Endometrial microvascular endothelial cells (primary cell): ENCODE data around the gene FLNB. TPM values are rescaled to one million over a fixed set of nuclear protein-coding genes. Genes with fewer than 3 reads are reported as not detected.

ENCODE experiments used
- in situ Hi-C: cut with HindIII; loops from 2 replicates; pipeline ENCODE4 v1.10.0; 2017; ENCODE audit warnings: low sequenced_read_pairs, low pct_unique_long_range_greater_than_20kb; ENCODE audit errors: inconsistent ontology term
- total RNA-seq: library from RNA; depleted of rRNA; stranded (reverse); fragments of >200 nt; gene quantifications from one replicate; pipeline ENCODE4 v1.2.3, GENCODE V29; 2015; ENCODE audit errors: inconsistent ontology term

Gene FLNB
- total RNA-seq, 1 donor from 2014 or later: 503 TPM

GRCh38 chr3:58085616-58086015, 77.4 kb downstream of the FLNB start:
- in situ Hi-C loops: no loop called here

- in situ Hi-C loops: no loop called here
These were observed 80.3 kb downstream of the FLNB start for GRCh38 chr3:58088501-58088900.

GRCh38 chr3:58090351-58090750, 82.1 kb downstream of the FLNB start:
- in situ Hi-C loops: no loop called here

- in situ Hi-C loops: no loop called here
These were observed 84.3 kb downstream of the FLNB start for GRCh38 chr3:58092521-58092920.

GRCh38 chr3:58093574-58094195, 85.5 kb downstream of the FLNB start:
- in situ Hi-C loops: no loop called here

- in situ Hi-C loops: no loop called here
These were observed 86.4 kb downstream of the FLNB start for GRCh38 chr3:58094657-58095056.

- in situ Hi-C loops: no loop called here
These were observed 87.4 kb downstream of the FLNB start for GRCh38 chr3:58095603-58096138.

GRCh38 chr3:58098531-58098930, 90.3 kb downstream of the FLNB start:
- in situ Hi-C loops: no loop called here

GRCh38 chr3:58099865-58100264, 91.6 kb downstream of the FLNB start:
- in situ Hi-C loops: no loop called here

- in situ Hi-C loops: no loop called here
These were observed 93.5 kb downstream of the FLNB start for GRCh38 chr3:58101499-58102389.

- in situ Hi-C loops: no loop called here
These were observed 94.1 kb downstream of the FLNB start for GRCh38 chr3:58102390-58102750.

GRCh38 chr3:58102976-58103451, 94.8 kb downstream of the FLNB start:
- in situ Hi-C loops: no loop called here

- in situ Hi-C loops: no loop called here
These were observed 95.9 kb downstream of the FLNB start for GRCh38 chr3:58104151-58104550.

GRCh38 chr3:58104712-58105111, 96.5 kb downstream of the FLNB start:
- in situ Hi-C loops: no loop called here

- in situ Hi-C loops: no loop called here
These were observed 97.0 kb downstream of the FLNB start for GRCh38 chr3:58105196-58105595.

- in situ Hi-C loops: no loop called here
These were observed 97.8 kb downstream of the FLNB start for GRCh38 chr3:58106061-58106460.

- in situ Hi-C loops: no loop called here
These were observed 98.4 kb downstream of the FLNB start for GRCh38 chr3:58106640-58107039.

GRCh38 chr3:58107597-58107996, 99.4 kb downstream of the FLNB start:
- in situ Hi-C loops: no loop called here

- in situ Hi-C loops: no loop called here
These were observed 101.5 kb downstream of the FLNB start for GRCh38 chr3:58109752-58110151.
